ENCODE measurements around the gene TMED6.

Gene TMED6

GRCh38 chr16:69324585-69325253 lies 26.9 kb downstream of the TMED6 start:
- DNase-seq = no peak

DNA sequence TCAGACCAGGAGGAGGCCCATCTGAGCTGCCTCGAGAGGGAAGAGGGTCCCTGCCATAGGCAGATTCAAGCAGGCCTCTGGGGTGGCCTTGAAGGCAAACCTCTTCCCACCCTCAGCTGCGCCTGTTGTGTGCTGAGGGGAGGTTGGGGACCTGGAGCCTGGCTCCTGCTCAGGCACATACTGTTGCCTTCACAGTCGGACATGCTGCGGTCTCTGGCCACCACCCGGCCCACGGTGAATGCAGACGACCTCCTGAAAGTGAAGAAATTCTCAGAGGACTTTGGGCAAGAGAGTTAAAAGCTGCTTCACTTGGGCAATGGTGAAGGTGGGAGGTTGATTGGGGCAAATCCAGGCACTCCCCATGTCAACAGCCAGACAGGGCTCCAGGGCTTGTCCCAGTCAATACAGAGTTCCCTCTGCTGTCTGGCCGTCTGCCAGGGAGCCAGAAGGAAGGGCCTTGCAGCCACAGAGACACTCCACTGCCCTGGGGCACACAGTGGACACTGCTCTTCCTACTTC lies 27.5 kb downstream of the TMED6 start:
- DNase-seq = peak in 14 of 58 donors; percentile 9 to 40 (median 32)

DNA sequence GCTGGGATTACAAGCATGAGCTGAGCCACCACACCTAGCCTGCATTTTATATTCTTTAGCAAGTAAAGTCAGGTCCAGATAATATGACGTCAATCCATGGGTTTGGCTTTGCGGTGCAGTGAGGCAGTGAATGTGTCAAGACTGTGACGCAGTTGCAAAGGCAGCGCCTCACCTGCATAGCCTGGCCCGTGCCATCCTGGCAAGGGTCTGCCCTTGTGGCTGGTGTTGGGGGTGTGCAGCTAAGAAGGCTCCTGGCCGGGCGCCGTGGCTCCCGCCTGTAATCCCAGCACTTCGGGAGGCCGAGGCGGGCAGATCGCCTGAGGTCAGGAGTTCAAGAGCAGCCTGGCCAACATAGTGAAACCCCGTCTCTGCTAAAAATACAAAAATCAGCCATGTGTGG lies 28.2 kb downstream of the TMED6 start:
- DNase-seq = no peak

DNA sequence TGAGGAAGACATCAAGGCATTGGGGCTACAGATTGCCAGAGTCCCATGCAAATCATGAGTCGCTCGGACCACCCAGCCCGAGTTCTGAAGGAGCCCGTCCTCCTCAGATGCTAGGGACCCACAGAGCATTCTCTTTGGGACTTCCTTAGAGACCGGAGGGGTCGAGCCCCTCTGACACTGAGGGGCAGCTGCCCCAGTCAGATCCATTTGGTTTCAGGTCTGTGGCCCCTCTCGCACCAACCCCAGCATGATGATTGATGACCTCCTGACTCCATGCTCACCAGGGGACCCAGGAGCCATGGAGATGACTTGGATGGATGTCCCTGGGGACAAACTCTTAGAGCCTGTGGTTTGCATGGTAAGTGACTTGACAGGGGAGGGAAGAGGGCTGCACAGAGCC lies 29.2 kb downstream of the TMED6 start:
- no peak for DNase-seq

DNA sequence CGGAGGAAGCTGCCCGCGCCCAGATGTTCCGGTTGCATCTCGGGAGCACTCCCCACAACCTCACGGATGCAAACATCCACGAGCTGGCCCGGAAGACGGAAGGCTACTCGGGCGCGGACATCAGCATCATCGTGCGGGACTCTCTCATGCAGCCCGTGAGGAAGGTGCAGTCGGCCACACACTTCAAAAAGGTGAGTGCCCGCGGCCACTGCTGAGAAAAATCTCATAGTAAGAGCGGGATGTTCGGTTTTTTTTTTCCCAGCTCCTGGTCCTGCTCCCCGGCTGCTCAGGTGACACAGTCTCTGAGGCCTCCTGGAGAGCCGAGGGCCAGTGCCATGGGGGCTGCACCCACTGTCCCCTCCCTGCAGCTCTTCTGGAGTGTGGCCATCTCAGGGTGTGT lies 30.5 kb downstream of the TMED6 start:
- no peak for DNase-seq

DNA sequence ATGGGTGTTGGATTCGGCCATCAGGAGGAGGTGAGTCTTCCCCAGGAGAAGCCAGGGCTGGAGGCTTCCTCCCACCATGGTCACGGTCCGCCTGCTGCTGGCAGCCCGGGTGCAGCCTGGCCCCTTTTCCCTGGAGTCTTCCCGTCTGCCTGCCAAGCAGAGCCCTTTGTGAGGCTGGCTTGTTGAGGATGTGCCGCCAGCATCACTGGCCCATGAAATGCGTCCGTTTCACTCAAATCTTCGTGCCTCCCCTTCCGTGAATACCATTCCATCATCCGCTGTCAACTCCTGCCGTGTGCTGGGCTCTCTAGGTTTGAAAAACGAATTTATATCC lies 30.9 kb downstream of the TMED6 start:
- no peak for DNase-seq

DNA sequence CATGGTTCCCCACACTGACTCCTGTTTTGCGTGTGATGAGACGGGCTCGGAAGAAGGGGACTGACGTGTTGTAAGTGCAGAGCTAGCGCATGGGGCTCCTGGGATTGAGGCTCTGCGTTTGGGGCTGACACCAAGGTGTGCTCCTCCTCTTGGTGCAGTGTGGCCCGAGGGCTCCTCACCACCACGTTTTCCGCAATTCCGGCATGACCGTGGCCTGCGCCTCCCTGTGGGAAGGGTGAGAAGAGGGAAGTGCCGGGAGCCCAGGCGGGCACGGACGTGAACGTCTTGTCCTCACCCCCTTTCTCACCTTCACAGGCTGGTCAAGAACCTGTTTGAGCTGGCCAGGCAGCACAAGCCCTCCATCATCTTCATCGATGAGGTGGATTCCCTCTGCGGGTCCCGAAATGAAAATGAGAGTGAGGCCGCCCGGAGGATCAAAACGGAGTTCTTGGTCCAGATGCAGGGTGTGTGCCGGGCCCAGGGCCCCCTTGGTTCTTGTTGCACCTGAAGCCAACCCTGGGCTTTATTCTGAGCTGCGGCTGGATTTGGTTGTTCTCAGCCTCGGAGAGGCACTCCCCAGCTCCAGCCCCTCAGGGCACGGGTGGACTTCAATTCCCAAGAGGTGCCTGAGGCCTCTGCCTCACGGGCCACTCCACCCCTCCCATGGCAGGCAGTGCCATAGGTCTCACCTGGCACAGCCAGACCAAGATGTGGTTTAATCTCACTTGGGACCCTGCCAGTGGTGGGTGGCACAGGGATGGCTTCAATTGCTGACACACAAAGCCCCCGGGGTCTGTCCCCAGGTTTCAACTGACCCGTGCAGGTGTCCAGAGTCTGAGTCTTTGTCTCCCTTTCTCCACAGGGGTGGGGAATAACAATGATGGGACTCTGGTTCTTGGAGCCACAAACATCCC lies 31.5 kb downstream of the TMED6 start:
- no peak for DNase-seq

- no peak for DNase-seq
These were observed 32.2 kb downstream of the TMED6 start for GRCh38 chr16:69319381-69319780.

GRCh38 chr16:69318911-69319289 lies 32.7 kb downstream of the TMED6 start:
- DNase-seq = no peak

DNA sequence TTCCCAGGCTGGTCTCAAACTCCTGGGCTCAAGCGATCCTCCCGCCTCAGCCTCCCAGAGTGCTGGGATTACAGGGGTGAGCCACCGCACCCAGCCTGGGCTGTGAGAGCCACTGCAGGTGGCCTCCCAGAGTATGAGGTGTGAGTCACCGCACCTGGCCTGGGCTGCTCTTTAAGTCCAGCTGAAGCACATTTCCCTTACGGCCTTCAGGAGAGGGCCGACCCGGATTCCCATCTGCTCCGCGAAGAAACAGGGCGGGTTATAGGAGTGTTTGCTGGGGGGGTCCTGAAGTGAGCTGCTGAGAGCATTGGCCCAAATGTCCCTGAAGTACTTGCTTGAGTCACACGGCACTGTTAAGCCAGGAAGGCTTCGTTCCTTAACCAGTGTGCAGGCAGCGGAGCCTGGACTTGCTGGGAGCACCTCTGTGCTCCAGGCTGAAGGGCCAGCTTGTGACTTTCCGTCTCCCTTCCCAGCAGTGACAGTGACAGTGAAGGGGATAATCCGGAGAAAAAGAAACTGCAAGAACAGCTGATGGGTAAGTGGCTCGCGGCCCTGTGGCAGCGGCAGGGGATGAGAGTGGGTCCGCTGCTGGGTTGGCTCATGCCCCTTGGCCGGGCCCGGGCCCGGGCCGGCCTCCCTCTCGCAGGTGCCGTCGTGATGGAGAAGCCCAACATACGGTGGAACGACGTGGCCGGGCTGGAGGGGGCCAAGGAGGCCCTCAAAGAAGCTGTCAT lies 33.2 kb downstream of the TMED6 start:
- DNase-seq = no peak

DNA sequence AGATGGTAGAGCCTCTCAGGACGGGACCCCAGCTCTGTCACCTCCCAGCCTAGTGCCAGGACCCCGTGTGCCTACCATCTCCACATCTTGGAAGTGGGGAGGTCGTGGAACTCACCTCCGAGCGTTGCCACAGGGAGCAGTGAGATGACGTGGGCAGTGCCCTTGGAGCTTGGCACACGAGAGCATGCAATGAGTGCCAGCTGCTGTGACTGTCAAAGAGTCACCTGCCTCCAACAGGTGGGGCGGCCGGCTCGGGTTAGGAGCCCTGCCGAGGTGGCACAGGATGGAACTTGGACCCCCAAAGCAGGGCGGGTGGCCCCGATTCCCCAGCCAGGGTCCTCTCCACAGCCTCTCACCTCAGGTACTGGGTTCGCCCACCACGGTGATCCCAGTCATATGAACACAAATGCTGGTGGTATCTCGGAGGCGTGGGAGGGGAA lies 35.0 kb downstream of the TMED6 start:
- DNase-seq = no peak

DNA sequence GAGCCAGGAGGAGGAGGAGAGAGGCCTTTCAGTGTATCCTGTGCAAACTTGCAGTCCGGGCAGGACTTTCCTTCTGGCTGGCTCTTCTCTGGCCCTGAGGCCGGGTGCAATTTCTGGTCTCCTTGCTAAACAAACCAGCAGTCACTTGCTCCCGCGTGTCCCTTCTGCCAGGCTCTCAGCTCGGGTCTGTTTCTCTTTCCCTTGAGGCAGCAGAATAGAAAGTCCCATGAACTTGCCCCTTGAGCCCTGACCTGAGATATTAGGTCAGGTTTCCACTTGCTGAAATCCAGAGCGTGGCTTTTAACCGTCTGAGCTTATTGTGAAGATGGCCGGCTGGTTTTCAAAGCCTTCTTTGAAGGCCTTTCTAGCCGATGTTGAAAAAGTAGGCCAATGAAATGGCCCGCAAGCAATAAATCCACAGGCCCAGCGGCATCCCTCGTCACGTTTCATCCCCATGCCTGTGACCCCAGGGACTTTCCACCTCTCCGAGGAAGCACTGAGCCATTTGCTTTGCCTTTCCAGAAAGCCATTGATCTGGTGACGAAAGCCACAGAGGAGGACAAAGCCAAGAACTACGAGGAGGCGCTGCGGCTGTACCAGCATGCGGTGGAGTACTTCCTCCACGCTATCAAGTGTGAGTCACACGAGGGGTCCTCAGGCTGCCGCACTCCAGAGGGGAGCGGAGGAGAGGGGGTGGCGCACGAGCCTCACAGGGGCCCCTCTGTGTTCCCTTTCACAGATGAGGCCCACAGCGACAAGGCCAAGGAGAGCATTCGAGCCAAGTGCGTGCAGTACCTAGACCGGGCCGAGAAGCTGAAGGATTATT lies 35.9 kb downstream of the TMED6 start:
- DNase-seq = peak in 3 of 58 donors; percentile 2 to 16 (median 11)

DNA sequence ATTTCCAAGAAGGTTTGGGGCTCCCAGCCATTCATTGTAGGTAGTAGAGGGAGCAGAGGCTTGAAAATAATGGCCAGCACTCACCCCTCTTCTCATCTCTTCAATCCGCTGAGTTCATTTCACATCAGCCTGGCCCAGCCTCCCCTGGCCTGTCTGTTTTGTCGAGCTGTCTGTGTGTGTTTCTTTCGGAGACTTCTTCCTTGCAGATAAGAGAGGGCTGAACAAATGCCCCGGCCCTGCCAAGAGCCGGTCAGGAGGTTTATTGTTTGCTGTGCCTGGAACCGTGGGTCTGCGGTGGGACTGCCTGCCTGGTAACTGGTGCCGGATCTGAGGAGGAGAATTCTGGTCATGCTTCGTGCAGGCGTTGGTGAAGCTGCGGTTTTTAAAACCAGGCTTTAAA lies 37.1 kb downstream of the TMED6 start:
- DNase-seq = peak in 1 of 58 donors; percentile 11

GRCh38 chr16:69313469-69313868 lies 38.1 kb downstream of the TMED6 start:
- no peak for DNase-seq

GRCh38 chr16:69311533-69312387 lies 39.8 kb downstream of the TMED6 start:
- DNase-seq = peak in 8 of 58 donors; percentile 19 to 57 (median 50)

DNA sequence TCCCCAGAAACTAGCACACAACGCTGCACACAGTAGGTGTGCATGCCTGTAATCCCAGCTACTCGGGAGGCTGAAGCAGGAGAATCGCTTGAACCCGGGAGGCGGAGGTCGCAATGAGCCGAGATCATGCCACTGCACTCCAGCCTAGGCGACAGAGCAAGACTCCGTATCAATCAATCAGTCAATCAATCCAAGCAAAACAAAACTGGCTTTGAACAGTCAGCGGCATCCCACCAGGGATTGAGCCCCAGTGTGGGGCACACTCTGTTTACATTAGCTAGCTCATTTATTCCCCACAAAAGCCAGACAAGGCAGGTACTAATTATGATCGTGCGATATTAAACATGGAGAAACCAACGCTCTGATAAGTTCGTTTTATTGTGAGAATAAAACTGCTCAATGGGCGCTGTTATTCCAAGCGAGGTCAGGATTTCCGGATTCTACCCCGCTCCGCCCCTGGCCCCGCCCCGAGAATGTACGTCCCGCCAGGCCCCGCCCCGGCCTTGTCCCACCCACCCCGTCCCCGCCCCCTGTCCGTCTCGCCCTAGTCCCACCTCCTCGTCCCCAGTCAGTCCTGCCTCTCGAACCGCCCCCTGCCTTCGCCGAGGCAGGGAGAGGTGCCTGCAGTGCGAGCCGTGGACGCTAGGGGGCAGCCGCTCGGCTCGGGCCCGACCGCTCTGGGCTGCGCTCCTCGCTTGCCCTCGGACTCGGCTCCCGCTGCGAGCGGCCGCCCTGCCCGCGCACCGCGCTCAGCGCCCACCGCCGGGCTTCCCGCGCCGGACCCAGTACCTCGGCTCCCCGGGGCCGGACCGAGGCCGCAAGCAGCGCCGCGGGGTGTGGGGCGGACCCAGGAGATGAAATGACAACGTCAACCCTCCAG lies 40.7 kb downstream of the TMED6 start, which contains the start of gene VPS4A:
TSS of gene VPS4A (plus strand) at position 698 of the 880 bp plus-strand sequence. CDS start at position 860, 162 bp downstream.
- peak; percentile 62 to 98 (median 95) for DNase-seq

DNA sequence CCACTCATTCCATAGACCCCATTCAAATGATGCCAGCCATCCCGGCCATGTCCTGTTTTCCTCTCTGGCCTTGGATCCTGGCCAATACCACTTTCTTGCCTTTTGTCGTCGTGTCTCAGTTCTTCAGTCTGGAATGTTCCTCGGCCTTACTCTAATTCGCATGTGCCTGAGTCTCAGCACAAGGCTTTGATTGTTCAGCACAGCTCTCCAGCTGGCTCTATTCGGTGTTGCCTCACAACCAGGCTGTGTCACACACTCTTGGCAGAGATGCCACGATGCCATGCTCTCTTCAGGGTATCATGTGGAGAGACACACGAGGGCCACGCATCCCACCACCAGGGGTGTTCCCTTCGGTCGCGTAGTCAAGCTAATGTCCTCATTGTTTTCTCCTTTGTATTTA lies 42.3 kb downstream of the TMED6 start:
- DNase-seq = peak in 46 of 58 donors; percentile 7 to 86 (median 53)

GRCh38 chr16:69307856-69308255 lies 43.7 kb downstream of the TMED6 start:
- no peak for DNase-seq

GRCh38 chr16:69307091-69307490 lies 44.5 kb downstream of the TMED6 start:
- no peak for DNase-seq

All from anterior cingulate cortex (tissue), 58 donors.